Common myeloid progenitor, CD34-positive (primary cell): ENCODE measurements around the gene PTPRN2.

Source experiments
- CTCF ChIA-PET: fragments of 350-600 bp; sonication (Branson Sonifier 250); formaldehyde crosslinking; loops from one replicate; lab custom pipeline; 2021; ENCODE audit warnings: antibody characterized with exemption; lab: Charles Lee
- POLR2A ChIA-PET: fragments of 350-600 bp; sonication (Branson Sonifier 250); formaldehyde crosslinking; loops from one replicate; lab custom pipeline; 2021; ENCODE audit warnings: antibody characterized with exemption; lab: Charles Lee
- DNase-seq, 3 donors: peaks; one replicate each; pipeline versions ENCODE4 v3.0.0 to v3.0.0-alpha.2; 2013
- H3K27ac ChIP-seq, 2 experiments: 1 replicate in 1 of 2; 2 replicates in 1 of 2; pipeline ENCODE4 v1.7.0; 2013; ENCODE audit warnings: inconsistent platforms in 2 of 2, low read length in 2 of 2, mild to moderate bottlenecking in 2 of 2, low read depth in 1 of 2, moderate library complexity in 1 of 2; ENCODE audit not compliant: severe bottlenecking in 2 of 2, insufficient read depth in 1 of 2, poor library complexity in 1 of 2
- H3K27me3 ChIP-seq, 5 experiments: replicated peaks in 2 of 5; 1 replicate in 3 of 5; 2 replicates in 2 of 5; pipeline versions ENCODE4 v1.6.1 to v1.7.0; 2013; ENCODE audit warnings: low read length in 4 of 5, mild to moderate bottlenecking in 2 of 5, moderate library complexity in 2 of 5, inconsistent platforms in 1 of 5; ENCODE audit not compliant: insufficient read depth in 5 of 5, control insufficient read depth in 4 of 5
- H3K36me3 ChIP-seq, 4 experiments: 1 replicate in 2 of 4; 2 replicates in 2 of 4; pipeline versions ENCODE4 v1.6.1 to v1.7.0; 2013; ENCODE audit warnings: low read length in 3 of 4, control low read depth in 1 of 4, mild to moderate bottlenecking in 1 of 4; ENCODE audit not compliant: control insufficient read depth in 4 of 4, insufficient read depth in 4 of 4
- H3K4me1 ChIP-seq, 4 experiments: 1 replicate in 3 of 4; 2 replicates in 1 of 4; pipeline versions ENCODE4 v1.6.1 to v1.7.1; 2013; ENCODE audit warnings: low read length in 3 of 4, mild to moderate bottlenecking in 3 of 4, control low read depth in 1 of 4, inconsistent platforms in 1 of 4, moderate library complexity in 1 of 4; ENCODE audit not compliant: control insufficient read depth in 4 of 4, insufficient read depth in 4 of 4; ENCODE audit errors: control extremely low read depth in 1 of 4
- H3K4me3 ChIP-seq, 7 experiments: 1 replicate in 4 of 7; 2 replicates in 3 of 7; pipeline versions ENCODE4 v1.5.1 to v1.7.0; 2013; ENCODE audit warnings: mild to moderate bottlenecking in 7 of 7, low read length in 6 of 7, moderate library complexity in 6 of 7, inconsistent platforms in 2 of 7, low read depth in 2 of 7, control low read depth in 1 of 7; ENCODE audit not compliant: insufficient read depth in 4 of 7, control insufficient read depth in 1 of 7; ENCODE audit errors: extremely low read depth in 1 of 7
- H3K9me3 ChIP-seq, 5 experiments: 1 replicate in 4 of 5; 2 replicates in 1 of 5; pipeline versions ENCODE4 v1.6.1 to v1.7.1; 2013; ENCODE audit warnings: low read length in 4 of 5, mild to moderate bottlenecking in 2 of 5, inconsistent platforms in 1 of 5, low read depth in 1 of 5, moderate library complexity in 1 of 5; ENCODE audit not compliant: control insufficient read depth in 4 of 5, insufficient read depth in 2 of 5; ENCODE audit errors: control extremely low read depth in 1 of 5
- WGBS: methylation state at CpG from one replicate; pipeline ENCODE4 v1.1.5; 2013; ENCODE audit not compliant: insufficient coverage; 5-methylcytosine and 5-hydroxymethylcytosine counted together

PTPRN2 gene

DNA sequence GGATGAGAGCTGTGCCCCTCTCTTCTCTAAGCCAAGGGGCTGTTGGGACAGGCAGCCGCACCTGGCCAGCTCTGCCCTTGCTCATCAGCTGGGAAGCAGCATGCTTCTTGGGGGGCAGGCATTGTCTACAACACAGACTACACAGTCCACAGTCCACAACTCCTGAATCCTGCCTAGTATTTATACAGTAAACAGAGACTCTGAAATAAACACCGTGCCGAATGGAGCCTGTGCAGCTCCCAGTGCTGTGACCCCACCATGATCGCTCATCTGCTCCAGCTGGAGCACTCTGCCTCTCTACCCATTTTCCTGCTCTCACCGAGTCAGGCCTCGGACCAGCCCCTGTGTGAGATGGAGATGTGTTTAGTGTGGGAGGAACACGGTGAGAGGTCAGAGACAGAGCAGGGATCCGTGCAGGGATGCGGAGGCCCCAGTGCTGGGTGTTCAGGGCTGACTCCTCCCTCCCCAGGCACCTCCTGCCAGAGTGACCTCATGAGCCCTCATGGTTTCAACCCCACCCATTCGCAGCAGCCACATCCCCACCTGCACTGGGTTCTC lies 642.8 kb downstream of the PTPRN2 start:
- no peaks in the 10 kb centered on the region for H3K36me3 ChIP-seq
- peaks cover 0 to 31% (median 6%) of the 10 kb centered on the region in 5 experiments for H3K9me3 ChIP-seq
- H3K27ac ChIP-seq, result no peak overlapping the region
- CTCF ChIA-PET, result no interaction called here
- WGBS, result 100% methylated on average over 3 of the region's 10 CpGs
- no peaks in the 10 kb centered on the region for H3K27me3 ChIP-seq
- no peak overlapping the region for H3K4me3 ChIP-seq
- DNase-seq, result no peak
- POLR2A ChIA-PET, result no interaction called here
- no peaks in the 10 kb centered on the region for H3K4me1 ChIP-seq

DNA sequence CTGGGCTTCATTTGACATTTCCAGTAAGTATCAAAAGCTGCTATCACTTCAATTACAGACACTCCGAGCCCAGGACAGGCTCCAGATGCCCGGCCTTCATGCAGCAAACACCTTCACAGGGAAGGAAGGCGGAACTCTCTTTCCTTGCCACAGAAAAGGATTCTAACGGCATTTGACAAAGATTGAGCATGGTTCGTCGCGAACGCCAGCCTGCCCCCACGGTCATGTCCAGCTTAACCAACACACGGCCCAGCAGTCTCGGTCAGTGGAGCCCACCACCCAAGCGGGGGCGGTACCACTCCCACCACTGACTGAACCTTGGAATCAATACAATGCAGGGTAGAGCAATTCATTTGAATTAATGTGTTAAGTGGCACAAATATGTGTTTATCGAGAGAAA lies 643.6 kb downstream of the PTPRN2 start:
- H3K27me3 ChIP-seq, result no peaks in the 10 kb centered on the region
- DNase-seq, result no peak
- 97% methylated on average over 11 of the region's 14 CpGs for WGBS
- peaks cover 0 to 31% (median 6%) of the 10 kb centered on the region in 5 experiments for H3K9me3 ChIP-seq
- H3K4me3 ChIP-seq, result no peak overlapping the region
- CTCF ChIA-PET, result no interaction called here
- POLR2A ChIA-PET, result no interaction called here
- H3K27ac ChIP-seq, result no peak overlapping the region
- H3K4me1 ChIP-seq, result no peaks in the 10 kb centered on the region
- no peaks in the 10 kb centered on the region for H3K36me3 ChIP-seq

- POLR2A ChIA-PET, result no interaction called here
- Histone ChIP-seq H3K9me3 (peaks cover 0 to 31% (median 6%) of the 10 kb centered on the region in 5 experiments), H3K4me1 (no peaks in the 10 kb centered on the region), H3K27me3 (no peaks in the 10 kb centered on the region), H3K27ac (no peak overlapping the region), H3K4me3 (no peak overlapping the region), H3K36me3 (no peaks in the 10 kb centered on the region)
- no peak for DNase-seq
- WGBS, result 84% methylated on average over 5 of the region's 6 CpGs
- CTCF ChIA-PET, result no interaction called here
Measured at GRCh38 chr7:157943561-157943960, 644.1 kb downstream of the PTPRN2 start.

- POLR2A ChIA-PET, result no interaction called here
- H3K9me3 ChIP-seq, result peaks cover 0 to 23% (median 4%) of the 10 kb centered on the region in 5 experiments
- H3K27me3 ChIP-seq, result no peaks in the 10 kb centered on the region
- DNase-seq, result peak in 1 of 3 donors; percentile 5
- no peak overlapping the region for H3K4me3 ChIP-seq
- no peak overlapping the region for H3K27ac ChIP-seq
- WGBS, result 96% methylated on average over 4 of the region's 4 CpGs
- H3K36me3 ChIP-seq, result no peaks in the 10 kb centered on the region
- CTCF ChIA-PET, result no interaction called here
- no peaks in the 10 kb centered on the region for H3K4me1 ChIP-seq
Measured at GRCh38 chr7:157941210-157941609, 646.4 kb downstream of the PTPRN2 start.

- no peak overlapping the region for H3K4me3 ChIP-seq
- no peaks in the 10 kb centered on the region for H3K36me3 ChIP-seq
- DNase-seq, result no peak
- no peaks in the 10 kb centered on the region for H3K4me1 ChIP-seq
- H3K27ac ChIP-seq, result no peak overlapping the region
- 92% methylated on average over 5 of the region's 7 CpGs for WGBS
- peaks cover 0 to 18% (median 4%) of the 10 kb centered on the region in 5 experiments for H3K9me3 ChIP-seq
- no peaks in the 10 kb centered on the region for H3K27me3 ChIP-seq
- CTCF ChIA-PET, result no interaction called here
- POLR2A ChIA-PET, result no interaction called here
Measured at GRCh38 chr7:157940497-157940896, 647.1 kb downstream of the PTPRN2 start.

DNA sequence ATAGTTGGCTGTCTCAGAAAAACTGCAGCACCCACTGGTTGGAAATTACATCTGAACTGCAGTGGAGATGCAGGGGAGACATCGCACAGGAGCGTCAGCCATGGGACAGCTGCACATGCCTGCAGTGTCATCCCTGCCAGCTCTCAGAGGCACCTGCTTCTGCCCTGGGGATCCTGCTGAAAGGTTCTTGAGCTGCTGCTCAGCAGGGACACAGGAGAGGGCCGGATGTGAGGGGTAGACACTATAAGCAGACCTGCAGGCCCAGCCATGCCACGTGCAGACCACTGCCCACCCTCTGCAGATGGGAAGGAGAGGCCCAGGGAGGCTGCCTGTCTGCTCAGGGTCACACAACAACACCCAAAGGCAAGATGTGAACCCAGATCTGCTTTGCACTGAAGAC lies 649.4 kb downstream of the PTPRN2 start:
- no peaks in the 10 kb centered on the region for H3K36me3 ChIP-seq
- no peak overlapping the region for H3K4me3 ChIP-seq
- WGBS, result 78% methylated on average over 3 of the region's 4 CpGs
- DNase-seq, result no peak
- no peaks in the 10 kb centered on the region for H3K4me1 ChIP-seq
- peaks cover 0 to 13% (median 4%) of the 10 kb centered on the region in 5 experiments for H3K9me3 ChIP-seq
- H3K27me3 ChIP-seq, result peaks cover 0 to 2% (median 0%) of the 10 kb centered on the region in 5 experiments
- H3K27ac ChIP-seq, result no peak overlapping the region
- ChIA-PET CTCF (no interaction called here), POLR2A (no interaction called here)

DNA sequence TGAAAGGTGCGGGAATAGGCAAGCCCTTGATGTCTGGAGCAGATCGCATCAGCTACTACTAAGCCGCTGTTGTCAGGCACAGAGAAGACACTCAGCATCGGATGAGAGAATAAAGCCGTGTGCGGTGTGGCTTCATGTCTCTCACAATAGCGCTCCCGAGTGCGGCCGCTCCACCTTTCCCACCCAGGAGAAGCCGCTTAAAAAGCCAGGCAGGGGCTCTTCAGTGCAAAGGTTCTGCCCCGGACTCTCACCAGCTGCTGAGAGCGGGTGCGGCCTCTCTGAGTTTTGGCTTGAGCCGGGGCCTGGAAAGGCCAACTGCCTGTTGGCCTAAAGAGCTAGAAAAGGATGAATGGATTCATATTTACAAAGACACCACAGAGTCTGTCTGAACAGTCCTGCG lies 650.2 kb downstream of the PTPRN2 start:
- Histone ChIP-seq H3K4me3 (no peak overlapping the region), H3K36me3 (no peaks in the 10 kb centered on the region), H3K27me3 (peaks cover 0 to 2% (median 0%) of the 10 kb centered on the region in 5 experiments), H3K27ac (no peak overlapping the region), H3K9me3 (peaks cover 0 to 15% (median 10%) of the 10 kb centered on the region in 5 experiments), H3K4me1 (no peaks in the 10 kb centered on the region)
- POLR2A ChIA-PET, result no interaction called here
- no peak for DNase-seq
- CTCF ChIA-PET, result no interaction called here
- 97% methylated on average over 16 of the region's 16 CpGs for WGBS
